Prostate gland (tissue), 2 donors: ENCODE data around the gene GRIA4. TPM values are rescaled to one million over a fixed set of nuclear protein-coding genes. Genes with fewer than 3 reads are reported as not detected.

Experiments used
- DNase-seq: peaks from one replicate; pipeline ENCODE4 v3.0.0-alpha.2; 2019; ENCODE audit warnings: low spot score
- H3K27ac ChIP-seq, 2 donors: fragments of 200-600 bp; sonication (generic); 2 replicates each; pipeline ENCODE4 v1.5.1; 2017 to 2019
- H3K27me3 ChIP-seq: fragments of 200-600 bp; sonication (generic); replicated peaks from 2 replicates; pipeline ENCODE4 v1.5.1; 2019; ENCODE audit not compliant: insufficient read depth
- H3K36me3 ChIP-seq, 2 donors: fragments of 200-600 bp; sonication (generic); 1 replicate in 1 of 2; 2 replicates in 1 of 2; pipeline versions ENCODE4 v1.5.1 to v1.8.1; 2017 to 2019
- H3K4me1 ChIP-seq: fragments of 200-600 bp; sonication (generic); replicated peaks from 2 replicates; pipeline ENCODE4 v1.5.1; 2019
- H3K4me3 ChIP-seq, 2 donors: fragments of 200-600 bp; sonication (generic); 2 replicates each; pipeline ENCODE4 v1.5.1; 2017 to 2019
- H3K9me3 ChIP-seq: fragments of 200-600 bp; sonication (generic); 2 replicates; pipeline ENCODE4 v1.5.1; 2017
- POLR2A ChIP-seq: fragments of 450-650 bp; IDR thresholded peaks from one replicate; pipeline ENCODE4 v1.6.1; 2016; ENCODE audit warnings: antibody characterized with exemption, mild to moderate bottlenecking
- POLR2AphosphoS5 ChIP-seq: sonication (generic); formaldehyde crosslinking; IDR thresholded peaks from one replicate; pipeline ENCODE4 v1.6.1; 2017; ENCODE audit warnings: antibody characterized with exemption
- WGBS: methylation state at CpG from one replicate; pipeline ENCODE4 v1.1.5; 2018; 5-methylcytosine and 5-hydroxymethylcytosine counted together
- intact Hi-C: fragments of 100-400 bp; cut with DNase I; formaldehyde crosslinking; loops from one replicate; pipeline ENCODE4 v1.14.2; 2022
- total RNA-seq, 2 donors: library from RNA; depleted of rRNA; stranded (reverse); fragments of >200 nt; gene quantifications; one replicate each; pipeline ENCODE4 v1.1.0, GENCODE V29; 2016
- TF ChIP-seq, protein P1 (sequence below), 4 experiments: fragments of 200-600 bp in 2 of 4; fragments of 450-650 bp in 2 of 4; sonication (generic) in 2 of 4; IDR thresholded peaks; 1 replicate in 3 of 4; 2 replicates in 1 of 4; pipeline ENCODE4 v1.5.1; 2016 to 2019; ENCODE audit warnings: antibody characterized with exemption in 4 of 4, mild to moderate bottlenecking in 2 of 4, moderate library complexity in 2 of 4

Gene GRIA4
- total RNA-seq, 2 donors from 2014 or later: not detected

GRCh38 chr11:105911454-105911853 is 301.6 kb downstream of the GRIA4 start:
- H3K36me3 ChIP-seq: no peaks in the 10 kb centered on the region
- H3K9me3 ChIP-seq: no peaks in the 10 kb centered on the region
- 97% methylated on average over 1 of the region's 1 CpG for WGBS
- DNase-seq: no peak
- no peak overlapping the region for H3K27ac ChIP-seq
- H3K27me3 ChIP-seq: no peaks in the 10 kb centered on the region
- TF ChIP-seq, protein P1, sequence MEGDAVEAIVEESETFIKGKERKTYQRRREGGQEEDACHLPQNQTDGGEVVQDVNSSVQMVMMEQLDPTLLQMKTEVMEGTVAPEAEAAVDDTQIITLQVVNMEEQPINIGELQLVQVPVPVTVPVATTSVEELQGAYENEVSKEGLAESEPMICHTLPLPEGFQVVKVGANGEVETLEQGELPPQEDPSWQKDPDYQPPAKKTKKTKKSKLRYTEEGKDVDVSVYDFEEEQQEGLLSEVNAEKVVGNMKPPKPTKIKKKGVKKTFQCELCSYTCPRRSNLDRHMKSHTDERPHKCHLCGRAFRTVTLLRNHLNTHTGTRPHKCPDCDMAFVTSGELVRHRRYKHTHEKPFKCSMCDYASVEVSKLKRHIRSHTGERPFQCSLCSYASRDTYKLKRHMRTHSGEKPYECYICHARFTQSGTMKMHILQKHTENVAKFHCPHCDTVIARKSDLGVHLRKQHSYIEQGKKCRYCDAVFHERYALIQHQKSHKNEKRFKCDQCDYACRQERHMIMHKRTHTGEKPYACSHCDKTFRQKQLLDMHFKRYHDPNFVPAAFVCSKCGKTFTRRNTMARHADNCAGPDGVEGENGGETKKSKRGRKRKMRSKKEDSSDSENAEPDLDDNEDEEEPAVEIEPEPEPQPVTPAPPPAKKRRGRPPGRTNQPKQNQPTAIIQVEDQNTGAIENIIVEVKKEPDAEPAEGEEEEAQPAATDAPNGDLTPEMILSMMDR (IDR thresholded peaks at IDR 0.05): no peak
- TF ChIP-seq POLR2AphosphoS5 (no peak), POLR2A (no peak)
- no peaks in the 10 kb centered on the region for H3K4me1 ChIP-seq
- H3K4me3 ChIP-seq: no peak overlapping the region
- intact Hi-C loops: no loop called here

DNA sequence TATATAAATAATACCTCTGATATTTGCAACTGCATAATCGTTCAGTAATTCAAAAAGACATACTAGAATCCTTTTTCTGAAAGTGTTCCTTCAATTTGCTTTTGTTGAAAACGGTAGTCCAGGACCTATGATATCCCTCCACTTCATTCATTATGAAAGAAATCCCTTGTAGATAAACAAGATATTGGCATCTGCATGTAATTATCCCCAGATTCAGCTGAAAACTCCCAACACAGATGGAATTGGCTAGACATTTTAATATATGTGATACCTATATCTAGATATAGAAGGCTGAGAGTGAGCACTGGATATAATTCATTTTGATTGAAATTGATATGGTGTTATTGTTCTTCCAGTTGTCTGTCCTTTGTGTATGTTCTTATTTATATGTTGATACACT is 302.8 kb downstream of the GRIA4 start:
- no peaks in the 10 kb centered on the region for H3K27me3 ChIP-seq
- no peak overlapping the region for H3K27ac ChIP-seq
- H3K36me3 ChIP-seq: no peaks in the 10 kb centered on the region
- no peaks in the 10 kb centered on the region for H3K9me3 ChIP-seq
- DNase-seq: no peak
- TF ChIP-seq, protein P1 (IDR thresholded peaks at IDR 0.05): no peak
- TF ChIP-seq POLR2A: no peak
- TF ChIP-seq POLR2AphosphoS5: no peak
- H3K4me1 ChIP-seq: no peaks in the 10 kb centered on the region
- intact Hi-C loops: no loop called here
- 78% methylated on average over 2 of the region's 2 CpGs for WGBS
- H3K4me3 ChIP-seq: no peak overlapping the region

- no peaks in the 10 kb centered on the region for H3K9me3 ChIP-seq
- no peaks in the 10 kb centered on the region for H3K36me3 ChIP-seq
- DNase-seq: no peak
- no peak overlapping the region for H3K4me3 ChIP-seq
- intact Hi-C loops: no loop called here
- TF ChIP-seq, protein P1 (IDR thresholded peaks at IDR 0.05): no peak
- TF ChIP-seq POLR2A (no peak), POLR2AphosphoS5 (no peak)
- no peaks in the 10 kb centered on the region for H3K4me1 ChIP-seq
- 68% methylated on average over 4 of the region's 4 CpGs for WGBS
- H3K27me3 ChIP-seq: no peaks in the 10 kb centered on the region
- H3K27ac ChIP-seq: no peak overlapping the region
Observed at GRCh38 chr11:105915021-105915420, 305.1 kb downstream of the GRIA4 start.

- DNase-seq: no peak
- intact Hi-C loops: no loop called here
- Histone ChIP-seq H3K4me3 (no peak overlapping the region), H3K36me3 (no peaks in the 10 kb centered on the region), H3K9me3 (no peaks in the 10 kb centered on the region), H3K27me3 (no peaks in the 10 kb centered on the region), H3K4me1 (no peaks in the 10 kb centered on the region), H3K27ac (no peak overlapping the region)
- TF ChIP-seq POLR2AphosphoS5 (no peak), POLR2A (no peak)
- TF ChIP-seq, protein P1 (IDR thresholded peaks at IDR 0.05): no peak
- 54% methylated on average over 1 of the region's 1 CpG for WGBS
Observed at GRCh38 chr11:105918039-105918438, 308.2 kb downstream of the GRIA4 start.

DNA sequence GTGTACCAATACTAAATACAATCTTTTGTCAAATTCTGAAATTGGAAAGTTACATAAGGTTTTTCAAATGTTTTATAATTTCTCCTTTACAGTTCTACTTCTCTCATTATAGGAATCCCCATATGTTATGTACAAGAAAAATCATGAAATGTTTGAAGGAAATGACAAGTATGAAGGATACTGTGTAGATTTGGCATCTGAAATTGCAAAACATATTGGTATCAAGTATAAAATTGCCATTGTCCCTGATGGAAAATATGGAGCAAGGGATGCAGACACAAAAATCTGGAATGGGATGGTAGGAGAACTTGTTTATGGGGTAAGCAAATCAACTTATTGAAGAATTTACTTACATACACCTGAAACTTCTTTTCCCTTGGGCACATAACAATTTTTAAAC is 308.7 kb downstream of the GRIA4 start:
- Histone ChIP-seq H3K4me1 (no peaks in the 10 kb centered on the region), H3K27me3 (no peaks in the 10 kb centered on the region), H3K9me3 (no peaks in the 10 kb centered on the region), H3K27ac (no peak overlapping the region), H3K36me3 (no peaks in the 10 kb centered on the region), H3K4me3 (no peak overlapping the region)
- TF ChIP-seq POLR2AphosphoS5 (no peak), POLR2A (no peak)
- TF ChIP-seq, protein P1 (IDR thresholded peaks at IDR 0.05): no peak
- DNase-seq: no peak
- intact Hi-C loops: no loop called here
